ENCODE results near the gene PIK3R6.

PIK3R6 gene

DNA sequence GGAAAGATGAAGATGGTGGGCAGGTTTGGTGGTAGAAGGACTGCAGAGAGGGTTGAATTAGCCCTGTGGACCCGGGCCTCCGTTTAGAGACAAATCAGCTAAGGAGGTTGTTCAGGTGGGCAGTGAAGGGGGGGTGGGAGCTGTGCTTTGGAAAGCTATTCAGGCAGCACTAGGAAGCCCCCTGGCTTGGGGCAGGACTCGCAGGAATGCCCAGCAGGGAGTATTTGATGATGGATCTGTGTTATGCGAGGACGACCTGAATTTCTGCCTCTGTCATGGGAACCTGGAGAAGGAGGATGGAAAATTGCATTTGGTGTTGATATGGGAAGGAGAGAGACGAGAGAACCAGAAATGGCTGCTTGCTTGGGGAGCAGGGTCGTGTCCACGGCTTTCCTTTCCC lies 112.6 kb downstream of the PIK3R6 start:
- no peak for DNase-seq (ENCODE audit: low read depth in 2 of 2, low spot score in 1 of 2)

DNA sequence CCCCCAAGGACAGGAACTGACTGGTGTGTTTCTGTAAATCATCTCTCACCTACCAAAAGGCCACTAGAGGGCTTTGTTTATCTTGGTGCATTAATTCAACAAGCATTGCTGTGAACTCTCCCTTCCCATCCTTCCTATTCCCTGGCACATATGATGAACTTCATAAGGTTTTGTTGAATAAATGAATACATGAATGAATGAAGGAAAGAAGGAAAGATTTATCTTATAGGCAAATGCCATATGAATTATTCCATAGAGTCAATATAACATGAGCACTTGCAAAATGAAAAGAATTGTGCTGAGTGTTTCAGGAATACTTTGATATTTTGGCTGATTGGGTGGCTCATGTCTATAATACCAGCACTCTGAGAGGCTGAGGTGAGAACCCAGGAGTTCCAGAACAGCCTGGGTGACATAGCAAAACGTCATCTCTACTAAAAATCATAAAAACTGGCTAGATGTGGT lies 113.5 kb downstream of the PIK3R6 start:
- DNase-seq (ENCODE audit: low read depth in 2 of 2, low spot score in 1 of 2): no peak

- no peak for DNase-seq (ENCODE audit: low read depth in 2 of 2, low spot score in 1 of 2)
Observed at GRCh38 chr17:8753136-8753975, 114.1 kb downstream of the PIK3R6 start.

Data from stimulated activated CD8-positive, alpha-beta memory T cell treated with anti-CD3 and anti-CD28 coated beads, Interleukin-4, amount 100 ng/mL, for 1 hour (primary cell).